Nephron progenitor cell (in vitro differentiated cells): ENCODE results near the gene CNIH2.
A peak's percentile ranks its signal among the peaks of the same experiment; 100 is the strongest.

Experiments used
- DNase-seq: peaks from one replicate; pipeline ENCODE4 v3.0.0; 2021
- H3K27ac Mint-ChIP-seq: 2 replicates; pipeline ENCODE4 v1.8.0; 2021; ENCODE audit warnings: mild to moderate bottlenecking, moderate library complexity, mixed read lengths
- H3K27me3 Mint-ChIP-seq: 2 replicates; pipeline ENCODE4 v1.8.0; 2021; ENCODE audit warnings: mild to moderate bottlenecking, low read depth, mixed read lengths; ENCODE audit not compliant: poor library complexity
- H3K36me3 Mint-ChIP-seq: 2 replicates; pipeline ENCODE4 v1.8.0; 2021; ENCODE audit warnings: low read depth, mixed read lengths
- H3K4me1 Mint-ChIP-seq: 2 replicates; pipeline ENCODE4 v1.8.0; 2021; ENCODE audit warnings: mixed read lengths
- H3K4me3 Mint-ChIP-seq: 2 replicates; pipeline ENCODE4 v1.8.0; 2021; ENCODE audit warnings: mild to moderate bottlenecking, moderate library complexity, mixed read lengths
- H3K9me3 Mint-ChIP-seq: 2 replicates; pipeline ENCODE4 v1.8.0; 2021; ENCODE audit warnings: mild to moderate bottlenecking, moderate library complexity, mixed read lengths
- TF ChIP-seq, protein P1 (sequence below): fragments of 200-600 bp; sonication (generic); IDR thresholded peaks from 2 replicates; pipeline ENCODE4 v1.5.0; 2021; ENCODE audit warnings: antibody characterized with exemption

CNIH2 gene

DNA sequence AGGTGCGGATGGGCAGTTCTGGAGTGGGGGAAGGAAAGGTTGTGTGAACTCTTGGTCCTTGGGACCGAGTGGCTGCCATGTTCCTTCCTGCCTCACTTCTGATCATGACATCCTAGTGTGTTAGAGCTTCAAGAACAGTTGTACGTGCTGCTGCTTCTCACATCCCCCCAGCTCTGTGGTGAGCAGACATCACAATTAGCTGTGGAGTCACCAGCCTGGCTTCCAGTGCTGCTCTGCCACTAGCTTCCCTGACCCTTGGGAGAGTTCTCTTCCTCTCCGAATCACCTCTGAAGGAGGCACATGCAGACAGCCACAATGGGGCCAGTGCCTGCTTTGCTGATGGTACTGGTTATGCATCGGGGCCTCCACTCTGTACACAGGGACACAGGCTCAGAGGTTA, 15.8 kb upstream of the CNIH2 start:
- TF ChIP-seq, protein P1, sequence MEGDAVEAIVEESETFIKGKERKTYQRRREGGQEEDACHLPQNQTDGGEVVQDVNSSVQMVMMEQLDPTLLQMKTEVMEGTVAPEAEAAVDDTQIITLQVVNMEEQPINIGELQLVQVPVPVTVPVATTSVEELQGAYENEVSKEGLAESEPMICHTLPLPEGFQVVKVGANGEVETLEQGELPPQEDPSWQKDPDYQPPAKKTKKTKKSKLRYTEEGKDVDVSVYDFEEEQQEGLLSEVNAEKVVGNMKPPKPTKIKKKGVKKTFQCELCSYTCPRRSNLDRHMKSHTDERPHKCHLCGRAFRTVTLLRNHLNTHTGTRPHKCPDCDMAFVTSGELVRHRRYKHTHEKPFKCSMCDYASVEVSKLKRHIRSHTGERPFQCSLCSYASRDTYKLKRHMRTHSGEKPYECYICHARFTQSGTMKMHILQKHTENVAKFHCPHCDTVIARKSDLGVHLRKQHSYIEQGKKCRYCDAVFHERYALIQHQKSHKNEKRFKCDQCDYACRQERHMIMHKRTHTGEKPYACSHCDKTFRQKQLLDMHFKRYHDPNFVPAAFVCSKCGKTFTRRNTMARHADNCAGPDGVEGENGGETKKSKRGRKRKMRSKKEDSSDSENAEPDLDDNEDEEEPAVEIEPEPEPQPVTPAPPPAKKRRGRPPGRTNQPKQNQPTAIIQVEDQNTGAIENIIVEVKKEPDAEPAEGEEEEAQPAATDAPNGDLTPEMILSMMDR: no peak
- Mint-ChIP-seq H3K36me3 (peaks cover 29% of the 10 kb centered on the region), H3K27ac (no peak overlapping the region), H3K27me3 (no peaks in the 10 kb centered on the region), H3K9me3 (no peaks in the 10 kb centered on the region), H3K4me3 (no peak overlapping the region), H3K4me1 (peaks cover 18% of the 10 kb centered on the region)
- no peak for DNase-seq

DNA sequence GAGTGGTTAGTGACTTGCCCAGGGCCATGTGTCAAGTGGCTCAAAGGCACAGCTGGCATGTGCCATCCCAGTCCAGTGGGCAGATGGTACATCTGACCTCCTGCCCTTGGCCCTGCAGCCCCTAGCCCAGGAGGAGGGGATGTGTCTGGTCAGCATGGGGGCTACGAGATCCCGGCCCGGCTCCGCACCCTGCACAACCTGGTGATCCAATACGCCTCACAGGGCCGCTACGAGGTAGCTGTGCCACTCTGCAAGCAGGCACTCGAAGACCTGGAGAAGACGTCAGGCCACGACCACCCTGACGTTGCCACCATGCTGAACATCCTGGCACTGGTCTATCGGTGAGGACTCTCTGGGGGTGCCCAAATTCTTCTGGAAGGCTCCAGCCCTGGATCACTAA, 15.3 kb upstream of the CNIH2 start:
- H3K36me3 Mint-ChIP-seq: peaks cover 29% of the 10 kb centered on the region
- H3K4me1 Mint-ChIP-seq: peaks cover 21% of the 10 kb centered on the region
- no peak overlapping the region for H3K4me3 Mint-ChIP-seq
- no peak for DNase-seq
- no peaks in the 10 kb centered on the region for H3K27me3 Mint-ChIP-seq
- no peak overlapping the region for H3K27ac Mint-ChIP-seq
- H3K9me3 Mint-ChIP-seq: no peaks in the 10 kb centered on the region
- TF ChIP-seq, protein P1: no peak

DNA sequence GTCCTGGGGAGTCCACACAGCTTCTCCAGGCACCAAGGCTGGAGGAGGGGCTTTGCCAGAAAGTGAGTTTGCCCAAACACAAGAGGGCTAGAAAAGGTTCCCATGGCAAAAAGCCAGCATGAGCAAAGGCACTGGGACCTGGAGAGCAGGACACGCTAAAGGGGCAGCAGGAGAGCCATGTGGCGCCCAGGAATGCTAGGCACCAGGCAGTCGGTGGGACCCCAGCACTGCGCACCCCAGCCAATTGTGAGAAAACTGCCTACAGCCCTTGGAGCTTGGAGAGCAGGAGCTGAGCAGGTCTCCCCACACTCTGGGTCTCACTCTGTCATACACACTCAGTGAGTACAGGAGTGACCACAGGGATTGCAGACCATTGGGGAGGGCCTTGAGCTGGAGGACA, 14.7 kb upstream of the CNIH2 start:
- Mint-ChIP-seq H3K36me3 (peaks cover 29% of the 10 kb centered on the region), H3K9me3 (no peaks in the 10 kb centered on the region), H3K4me1 (peaks cover 23% of the 10 kb centered on the region), H3K27me3 (no peaks in the 10 kb centered on the region), H3K4me3 (no peak overlapping the region), H3K27ac (no peak overlapping the region)
- TF ChIP-seq, protein P1: no peak
- DNase-seq: no peak

DNA sequence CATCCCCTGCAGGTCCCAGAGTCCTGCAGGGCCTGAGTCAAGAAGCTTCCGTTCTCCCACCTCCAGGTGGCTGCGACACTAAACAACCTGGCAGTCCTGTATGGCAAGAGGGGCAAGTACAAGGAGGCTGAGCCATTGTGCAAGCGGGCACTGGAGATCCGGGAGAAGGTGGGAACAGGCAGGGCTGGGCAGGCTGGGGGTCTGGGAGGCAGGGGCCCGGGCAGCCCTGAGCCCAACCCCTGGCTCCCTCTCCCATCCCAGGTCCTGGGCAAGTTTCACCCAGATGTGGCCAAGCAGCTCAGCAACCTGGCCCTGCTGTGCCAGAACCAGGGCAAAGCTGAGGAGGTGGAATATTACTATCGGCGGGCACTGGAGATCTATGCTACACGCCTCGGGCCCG, 14.2 kb upstream of the CNIH2 start:
- H3K9me3 Mint-ChIP-seq: no peaks in the 10 kb centered on the region
- TF ChIP-seq, protein P1: no peak
- H3K36me3 Mint-ChIP-seq: peaks cover 27% of the 10 kb centered on the region
- H3K4me1 Mint-ChIP-seq: peaks cover 21% of the 10 kb centered on the region
- DNase-seq: no peak
- H3K4me3 Mint-ChIP-seq: no peak overlapping the region
- no peaks in the 10 kb centered on the region for H3K27me3 Mint-ChIP-seq
- no peak overlapping the region for H3K27ac Mint-ChIP-seq

DNA sequence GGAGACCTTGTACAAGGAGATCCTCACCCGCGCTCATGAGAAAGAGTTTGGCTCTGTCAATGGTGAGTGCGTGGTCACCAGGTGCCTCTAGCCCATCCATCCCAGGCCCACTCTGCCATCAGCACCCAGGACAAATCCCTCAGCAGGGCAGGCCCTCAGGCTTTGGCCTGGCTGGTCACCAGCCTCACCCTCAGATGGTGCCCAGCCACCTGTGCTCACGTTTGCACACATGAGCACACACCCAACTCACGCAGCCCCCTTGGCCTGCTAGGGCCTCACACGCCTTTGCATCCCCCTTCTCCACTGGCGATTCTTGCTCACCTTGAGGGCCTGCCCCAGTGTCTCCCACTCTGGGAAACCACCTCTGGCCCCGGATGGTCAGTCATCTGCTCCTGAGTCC, 13.6 kb upstream of the CNIH2 start:
- DNase-seq: no peak
- Mint-ChIP-seq H3K27ac (no peak overlapping the region), H3K36me3 (peaks cover 21% of the 10 kb centered on the region), H3K9me3 (no peaks in the 10 kb centered on the region), H3K4me1 (peaks cover 20% of the 10 kb centered on the region), H3K4me3 (no peak overlapping the region), H3K27me3 (no peaks in the 10 kb centered on the region)
- TF ChIP-seq, protein P1: no peak

DNA sequence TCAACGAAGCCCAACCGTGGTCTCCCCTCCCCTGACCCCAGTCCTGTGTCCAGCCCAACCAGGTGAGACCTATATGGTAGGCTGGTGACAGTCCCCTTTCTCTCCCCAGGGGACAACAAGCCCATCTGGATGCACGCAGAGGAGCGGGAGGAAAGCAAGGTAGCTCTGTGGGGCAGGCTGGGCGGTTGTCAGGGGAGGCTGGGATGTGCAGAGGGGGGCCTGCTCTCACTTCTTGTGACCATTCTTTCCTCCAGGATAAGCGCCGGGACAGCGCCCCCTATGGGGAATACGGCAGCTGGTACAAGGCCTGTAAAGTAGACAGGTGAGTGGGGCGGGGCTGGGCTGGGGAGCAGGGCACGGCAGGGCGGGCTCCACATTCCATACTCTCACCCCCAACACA, 13.1 kb upstream of the CNIH2 start:
- peak; percentile 44 for DNase-seq
- no peak overlapping the region for H3K27ac Mint-ChIP-seq
- H3K9me3 Mint-ChIP-seq: no peaks in the 10 kb centered on the region
- no peaks in the 10 kb centered on the region for H3K27me3 Mint-ChIP-seq
- peaks cover 22% of the 10 kb centered on the region for H3K4me1 Mint-ChIP-seq
- TF ChIP-seq, protein P1: peak; percentile 39
- H3K36me3 Mint-ChIP-seq: peaks cover 16% of the 10 kb centered on the region
- no peak overlapping the region for H3K4me3 Mint-ChIP-seq
